GM19397 (cell line): ENCODE data around the gene SCAMP1.
A peak's percentile ranks its signal among the peaks of the same experiment; 100 is the strongest.
"Not testable (repeated sequence)": the region's sequence is repeated elsewhere in the genome, so short reads cannot be mapped to it uniquely, and the experiment has no call there.

Experiments
- ATAC-seq: cut with Tn5 transposase; IDR thresholded peaks from one replicate; pipeline ENCODE4 v1.9.1; 2021; ENCODE audit warnings: mild to moderate bottlenecking, moderate library complexity; ENCODE audit not compliant: unreplicated experiment

SCAMP1 gene, protein sequence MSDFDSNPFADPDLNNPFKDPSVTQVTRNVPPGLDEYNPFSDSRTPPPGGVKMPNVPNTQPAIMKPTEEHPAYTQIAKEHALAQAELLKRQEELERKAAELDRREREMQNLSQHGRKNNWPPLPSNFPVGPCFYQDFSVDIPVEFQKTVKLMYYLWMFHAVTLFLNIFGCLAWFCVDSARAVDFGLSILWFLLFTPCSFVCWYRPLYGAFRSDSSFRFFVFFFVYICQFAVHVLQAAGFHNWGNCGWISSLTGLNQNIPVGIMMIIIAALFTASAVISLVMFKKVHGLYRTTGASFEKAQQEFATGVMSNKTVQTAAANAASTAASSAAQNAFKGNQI

DNA sequence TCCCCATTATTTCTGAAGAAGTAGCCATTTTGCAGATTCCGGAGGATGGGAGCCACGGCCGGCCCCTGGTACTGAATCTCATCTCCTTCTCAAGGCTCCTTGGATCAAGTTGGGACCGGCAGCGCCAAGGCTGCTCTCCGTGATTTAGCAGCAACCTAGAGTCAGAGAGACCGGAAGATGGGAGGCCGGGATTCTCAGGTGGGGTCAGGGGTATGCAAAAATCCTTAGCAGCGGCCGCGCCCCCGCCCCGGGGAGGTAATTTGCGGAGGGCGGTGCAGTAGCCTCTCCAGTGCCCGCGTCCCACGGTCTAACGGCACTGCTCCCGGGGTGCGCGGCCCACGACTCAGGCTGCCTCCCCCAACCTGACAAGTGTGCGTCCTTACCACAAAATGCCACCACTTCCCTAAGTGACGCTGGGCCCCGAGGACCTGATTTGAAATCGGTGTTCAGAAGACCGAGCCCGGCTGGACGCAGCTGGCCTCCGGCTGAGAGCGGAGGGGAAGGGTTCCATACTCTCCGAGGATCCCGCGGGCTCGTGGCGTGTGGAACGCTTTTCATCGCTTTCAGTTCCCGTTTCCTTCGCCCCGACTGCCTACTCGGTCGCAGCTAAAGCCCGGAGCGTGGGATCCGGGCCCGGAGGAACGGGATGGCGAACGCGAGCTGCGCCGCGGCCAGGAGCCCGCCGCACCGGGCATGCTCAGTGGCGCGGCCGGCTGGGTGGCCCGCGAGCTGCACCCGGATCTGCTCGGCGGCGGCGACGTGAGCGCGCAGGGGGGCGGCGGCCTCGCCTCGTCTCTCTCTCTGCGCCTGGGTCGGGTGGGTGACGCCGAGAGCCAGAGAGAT lies at the start of gene SCAMP1:
TSS of gene SCAMP1 (plus strand) at position 787 of the 843 bp plus-strand sequence. CDS start at position 842, 55 bp downstream.
- ATAC-seq, result peak; percentile 81

- ATAC-seq, result no peak
Measured at GRCh38 chr5:78317515-78317914, 42.9 kb upstream of the SCAMP1 start.

DNA sequence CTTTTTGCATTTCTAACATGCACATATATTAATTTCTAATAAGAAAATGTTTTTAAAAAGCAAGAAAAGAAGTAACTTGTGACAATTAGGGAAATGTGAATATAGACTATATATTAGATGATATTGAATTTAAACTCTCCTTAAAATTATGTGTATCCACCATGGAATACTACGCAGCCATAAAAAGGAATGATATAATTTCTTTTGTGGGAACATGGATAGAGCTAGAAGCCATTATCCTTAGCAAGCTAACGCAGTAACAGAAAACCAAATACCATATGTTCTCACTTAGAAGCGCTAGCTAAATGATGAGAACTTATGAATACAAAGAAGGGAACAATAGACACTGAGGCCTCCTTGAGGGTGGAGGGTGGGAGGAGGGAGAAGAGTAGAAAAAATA lies 42.1 kb upstream of the SCAMP1 start:
- ATAC-seq, result no peak

- no peak for ATAC-seq
Measured at GRCh38 chr5:78320401-78320800, 40.0 kb upstream of the SCAMP1 start.

DNA sequence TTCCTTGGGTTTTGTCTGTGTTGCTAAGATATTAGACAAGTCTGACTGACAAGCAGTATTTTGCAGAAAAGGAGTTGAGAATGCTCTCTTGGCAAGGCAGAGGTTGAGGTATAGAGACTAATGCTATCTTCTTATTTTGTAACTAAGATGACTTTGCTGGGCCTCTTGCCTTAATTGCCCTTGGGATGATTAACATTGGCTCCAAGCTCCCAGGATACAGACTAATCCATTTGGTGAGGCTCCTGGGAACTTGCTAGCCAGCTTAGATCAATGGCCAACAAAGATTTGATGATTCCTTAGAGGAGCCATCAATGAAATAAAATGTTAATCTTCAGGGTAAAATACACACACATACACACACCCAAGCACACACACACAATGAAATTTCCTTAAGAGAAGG lies 37.2 kb upstream of the SCAMP1 start:
- ATAC-seq, result no peak

- no peak for ATAC-seq
Measured at GRCh38 chr5:78326930-78327329, 33.5 kb upstream of the SCAMP1 start.

GRCh38 chr5:78327761-78328510 lies 32.5 kb upstream of the SCAMP1 start:
- ATAC-seq, result no peak

GRCh38 chr5:78328585-78329173 lies 31.7 kb upstream of the SCAMP1 start:
- ATAC-seq, result no peak

- no peak for ATAC-seq
Measured at GRCh38 chr5:78331523-78332080, 28.8 kb upstream of the SCAMP1 start.

DNA sequence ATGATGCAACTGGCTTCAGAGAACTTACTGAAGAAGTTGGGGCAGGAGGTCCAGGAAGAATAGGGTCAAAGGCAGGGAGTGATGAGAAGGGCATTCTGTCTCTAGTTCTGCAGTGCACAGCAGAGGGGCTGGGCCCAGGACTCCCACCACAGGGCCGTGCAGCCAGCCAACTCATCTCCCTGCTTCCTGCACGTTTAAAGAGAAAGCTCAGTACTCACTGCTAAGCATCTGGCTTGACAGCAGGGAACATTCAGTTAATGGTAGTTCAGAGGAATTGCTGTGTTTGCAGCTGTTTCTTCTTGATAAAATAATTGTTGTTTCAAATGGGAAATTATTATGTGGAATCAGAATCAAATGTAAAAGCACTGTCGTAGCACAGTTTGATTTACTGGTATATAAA lies 25.6 kb upstream of the SCAMP1 start:
- no peak for ATAC-seq

DNA sequence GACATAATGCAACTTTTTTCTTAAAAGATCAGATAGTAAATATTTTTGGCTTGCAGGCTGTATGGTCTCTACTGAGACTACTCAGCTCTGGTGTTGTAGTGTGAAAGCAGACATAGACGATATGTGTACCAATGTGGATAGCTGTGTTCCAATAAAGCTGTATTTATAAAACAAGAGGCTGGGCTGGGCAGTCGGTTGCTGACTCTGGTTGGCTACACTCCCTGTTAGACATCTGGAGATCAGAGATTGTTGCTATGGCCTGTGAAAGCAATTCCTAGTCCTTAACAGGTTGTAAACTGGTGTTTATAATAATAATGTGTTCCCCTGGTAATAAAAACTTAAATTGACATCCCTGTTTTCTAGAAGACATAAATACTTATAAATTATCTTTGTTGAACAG lies 24.4 kb upstream of the SCAMP1 start:
- no peak for ATAC-seq

- no peak for ATAC-seq
Measured at GRCh38 chr5:78336698-78337097, 23.7 kb upstream of the SCAMP1 start.

DNA sequence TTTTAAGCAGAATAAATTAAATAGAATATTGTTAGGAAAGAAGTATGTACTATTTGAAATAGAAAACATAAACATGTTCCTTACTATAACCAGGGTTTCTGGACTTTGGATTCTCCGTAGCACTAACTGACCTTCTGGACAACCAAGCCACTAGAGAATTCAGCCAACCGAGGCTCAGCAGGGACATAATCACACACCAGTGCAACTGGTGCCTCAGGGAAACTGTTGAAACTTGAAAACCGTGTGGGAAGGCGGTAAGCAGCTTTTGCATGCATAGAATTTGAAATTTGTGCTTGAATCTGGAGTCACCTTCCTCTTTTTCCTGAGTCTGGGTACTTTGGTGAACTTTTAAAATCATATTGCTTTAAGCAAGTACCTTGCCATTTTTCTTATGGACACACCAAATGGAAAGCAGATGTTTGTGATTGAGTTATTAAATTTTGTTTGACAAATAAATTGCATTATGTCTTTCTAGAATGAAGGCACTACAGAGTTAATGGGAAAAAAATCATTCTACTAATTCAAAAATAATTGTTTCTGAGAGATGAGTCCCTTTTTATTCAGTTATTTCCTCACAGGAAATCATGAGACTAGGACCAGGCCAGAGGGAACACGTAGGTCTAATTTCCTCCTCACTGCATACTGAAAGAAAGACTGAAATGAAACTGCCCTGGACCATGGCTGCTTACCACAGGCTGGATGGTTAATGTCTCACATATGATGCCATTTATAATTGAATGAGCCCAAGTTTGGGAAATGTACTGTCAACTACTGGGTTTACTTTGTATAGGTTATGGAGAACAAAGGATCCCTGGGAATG lies 20.6 kb upstream of the SCAMP1 start:
- ATAC-seq, result no peak

GRCh38 chr5:78341440-78341839 lies 19.0 kb upstream of the SCAMP1 start:
- ATAC-seq, result no peak

DNA sequence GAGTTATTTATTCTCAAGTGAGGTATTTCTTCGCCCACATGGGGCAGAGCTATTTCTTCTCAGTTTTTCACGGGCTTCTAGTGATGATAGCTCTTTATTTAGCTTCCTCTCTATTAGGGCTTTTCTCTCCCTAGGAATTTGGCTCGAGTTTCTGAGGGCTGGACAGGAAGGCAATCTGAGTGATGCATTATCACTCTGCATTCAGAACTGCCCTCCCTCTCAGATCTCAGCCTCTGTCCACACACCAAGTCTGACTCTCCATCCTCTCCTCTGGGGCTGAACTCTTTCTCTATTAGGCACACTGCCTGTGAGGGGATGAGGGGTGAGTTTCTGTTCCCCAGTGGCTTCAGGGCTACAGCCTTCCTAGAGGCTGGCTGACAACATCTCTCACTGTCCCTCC lies 14.9 kb upstream of the SCAMP1 start:
- ATAC-seq, result no peak

DNA sequence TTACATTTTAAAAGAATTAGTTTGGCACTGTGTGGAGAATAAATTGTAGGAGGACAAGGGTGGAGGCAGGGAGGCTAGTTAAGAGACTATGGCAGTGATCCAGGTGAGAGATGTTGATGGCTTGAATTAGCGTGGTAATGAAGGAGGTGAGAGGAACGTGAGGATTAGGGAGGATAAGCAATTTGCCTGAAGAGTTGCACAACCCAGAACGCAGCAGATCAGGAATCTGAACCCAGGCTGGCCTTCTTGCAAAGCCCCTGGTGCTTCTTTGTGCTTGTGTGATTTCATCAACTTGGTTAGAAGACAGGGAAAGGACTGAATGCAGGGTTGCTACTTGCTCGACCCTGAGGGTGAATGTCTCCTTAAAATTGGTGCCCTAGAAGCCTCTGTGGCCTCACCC lies 6.9 kb upstream of the SCAMP1 start:
- no peak for ATAC-seq

GRCh38 chr5:78354066-78354670 lies 6.2 kb upstream of the SCAMP1 start:
- ATAC-seq, result no peak

DNA sequence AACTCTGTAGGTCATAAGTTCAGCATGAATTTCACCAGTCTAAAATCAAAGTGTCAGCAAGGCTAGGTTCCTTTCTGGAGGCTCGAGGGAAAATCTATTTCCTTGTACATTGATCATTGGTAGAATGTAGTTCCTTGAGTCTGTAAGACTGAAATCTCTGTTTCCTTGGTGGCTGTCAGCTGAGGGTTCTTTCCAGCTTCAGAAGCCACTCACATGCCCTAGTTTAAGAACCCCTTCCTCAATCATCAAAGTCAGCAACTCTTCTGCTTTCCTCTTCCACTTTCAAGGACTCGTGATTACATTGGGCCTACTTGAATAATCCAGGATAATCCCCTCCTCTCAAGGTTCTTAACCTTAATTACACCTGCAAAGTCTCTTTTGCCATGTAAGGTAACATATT lies 4.9 kb upstream of the SCAMP1 start:
- no peak for ATAC-seq

- ATAC-seq, result not testable (repeated sequence)
Measured at GRCh38 chr5:78359455-78359830, 974 bp upstream of the SCAMP1 start.

DNA sequence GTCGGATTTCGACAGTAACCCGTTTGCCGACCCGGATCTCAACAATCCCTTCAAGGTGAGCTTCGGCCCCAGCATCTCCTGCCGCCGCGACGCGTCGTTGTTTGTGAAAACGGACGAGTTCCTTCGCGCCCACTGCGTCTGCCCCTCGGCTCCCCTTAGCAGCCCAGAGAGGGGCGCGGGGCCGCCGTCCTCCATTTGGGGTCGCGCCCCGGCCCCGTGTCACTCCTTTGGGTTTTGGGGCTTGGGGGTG lies 182 bp downstream of the SCAMP1 start:
- ATAC-seq, result no peak
